Fibroblast of lung (primary cell): ENCODE data around the gene SKIC8. TPM values are rescaled to one million over a fixed set of nuclear protein-coding genes. Genes with fewer than 3 reads are reported as not detected.

Experiments
- DNase-seq, 2 donors: peaks; one replicate each; pipeline versions ENCODE4 v3.0.0 to v3.0.0-alpha.2; 2010; ENCODE audit warnings: low read depth in 2 of 2
- H2AFZ ChIP-seq: 2 replicates; pipeline ENCODE4 v1.5.1; 2012; ENCODE audit warnings: low read length, control low read depth, inconsistent platforms
- H3K27ac ChIP-seq: 2 replicates; pipeline ENCODE4 v1.5.1; 2011; ENCODE audit warnings: low read length, control low read depth; ENCODE audit not compliant: insufficient read depth
- H3K27me3 ChIP-seq: 2 replicates; pipeline ENCODE4 v1.5.1; 2011; ENCODE audit warnings: mild to moderate bottlenecking, low read length; ENCODE audit not compliant: control insufficient read depth, insufficient read depth
- H3K36me3 ChIP-seq: 2 replicates; pipeline ENCODE4 v1.5.1; 2011; ENCODE audit warnings: low read length; ENCODE audit not compliant: control insufficient read depth, insufficient read depth
- H3K4me1 ChIP-seq: 2 replicates; pipeline ENCODE4 v1.5.1; 2011; ENCODE audit warnings: low read length; ENCODE audit not compliant: control insufficient read depth, insufficient read depth; ENCODE audit errors: extremely low read depth
- H3K4me2 ChIP-seq: 2 replicates; pipeline ENCODE4 v1.5.1; 2011; ENCODE audit warnings: low read length, control low read depth; ENCODE audit not compliant: insufficient read depth; ENCODE audit errors: extremely low read depth
- H3K4me3 ChIP-seq, 4 experiments: fragments of 200-600 bp in 1 of 4; sonication (generic) in 1 of 4; replicated peaks in 1 of 4; 2 replicates each; pipeline ENCODE4 v1.5.1; 2011 to 2016; ENCODE audit warnings: low read length in 4 of 4, low read depth in 3 of 4, mild to moderate bottlenecking in 3 of 4, control low read depth in 2 of 4, inconsistent platforms in 1 of 4, mixed read lengths in 1 of 4; ENCODE audit not compliant: insufficient read depth in 1 of 4; ENCODE audit errors: control extremely low read depth in 1 of 4
- H3K79me2 ChIP-seq: 2 replicates; pipeline ENCODE4 v1.5.1; 2012; ENCODE audit warnings: mild to moderate bottlenecking, low read length, inconsistent platforms; ENCODE audit not compliant: control insufficient read depth, insufficient read depth
- H3K9ac ChIP-seq: 2 replicates; pipeline ENCODE4 v1.5.1; 2011; ENCODE audit warnings: mild to moderate bottlenecking, low read length, control low read depth; ENCODE audit not compliant: insufficient read depth
- H3K9me3 ChIP-seq: 2 replicates; pipeline ENCODE4 v1.5.1; 2012; ENCODE audit warnings: low read depth, low read length; ENCODE audit not compliant: control insufficient read depth, insufficient read depth
- H4K20me1 ChIP-seq: 2 replicates; pipeline ENCODE4 v1.5.1; 2011; ENCODE audit warnings: low read length; ENCODE audit not compliant: control insufficient read depth, insufficient read depth; ENCODE audit errors: extremely low read depth
- CTCF ChIP-seq, 2 donors: IDR thresholded peaks in 1 of 2; conservative IDR thresholded peaks in 1 of 2; 1 replicate in 1 of 2; 2 replicates in 1 of 2; pipeline ENCODE4 v1.5.1; 2011 to 2012; ENCODE audit warnings: low read length in 2 of 2, control low read depth in 1 of 2, inconsistent platforms in 1 of 2, low read depth in 1 of 2, mild to moderate bottlenecking in 1 of 2
- EZH2 ChIP-seq: IDR thresholded peaks from 2 replicates; pipeline ENCODE4 v1.5.1; 2012; ENCODE audit warnings: low read length, control low read depth, mild to moderate bottlenecking; ENCODE audit errors: missing control alignments
- polyA plus RNA-seq, 2 donors: library from polyadenylated mRNA; depleted of rRNA in 1 of 2; stranded (reverse) in 1 of 2; unstranded in 1 of 2; fragments of >200 nt; gene quantifications; 2 replicates each; pipeline ENCODE4 v1.2.1, GENCODE V29; 2011 to 2012; ENCODE audit warnings: missing spikeins in 1 of 2
- total RNA-seq: library from RNA; depleted of rRNA; stranded (reverse); fragments of >200 nt; gene quantifications from 2 replicates; pipeline ENCODE4 v1.2.1, GENCODE V29; 2014

SKIC8 gene
- total and polyA plus RNA-seq, 2 donors (not counting 1 experiment from before 2014, with no cell fraction given), result 47.1 to 82.2 TPM

- Histone ChIP-seq H3K27me3 (no peaks in the 10 kb centered on the region), H3K4me1 (peaks cover 12% of the 10 kb centered on the region), H3K9me3 (no peaks in the 10 kb centered on the region), H2AFZ (no peak overlapping the region), H3K79me2 (no peaks in the 10 kb centered on the region), H3K4me2 (no peak overlapping the region), H3K4me3 (no peak overlapping the region), H3K27ac (no peak overlapping the region), H4K20me1 (no peaks in the 10 kb centered on the region), H3K9ac (no peak overlapping the region), H3K36me3 (no peaks in the 10 kb centered on the region)
- TF ChIP-seq EZH2 (no peak), CTCF (conservative IDR thresholded peaks at IDR 0.05 in 1 of 2, IDR thresholded peaks at IDR 0.05 in 1 of 2; ENCODE audit: low read depth in 1 of 2, low read length in 2 of 2) (no peak)
- DNase-seq, result peak; percentile 65 to 81
Measured at GRCh38 chr15:78306176-78306774, 6.9 kb upstream of the SKIC8 start.

- H3K4me3 ChIP-seq, result no peak overlapping the region
- no peak overlapping the region for H2AFZ ChIP-seq
- no peak overlapping the region for H3K27ac ChIP-seq
Measured at GRCh38 chr15:78304216-78305066, 5.0 kb upstream of the SKIC8 start.

More at GRCh38 chr15:78304216-78305066, 5.0 kb upstream of the SKIC8 start:
- Histone ChIP-seq H4K20me1 (no peaks in the 10 kb centered on the region), H3K79me2 (no peaks in the 10 kb centered on the region), H3K4me1 (peaks cover 12% of the 10 kb centered on the region), H3K4me2 (no peak overlapping the region), H3K9me3 (no peaks in the 10 kb centered on the region), H3K27me3 (no peaks in the 10 kb centered on the region), H3K36me3 (no peaks in the 10 kb centered on the region), H3K9ac (no peak overlapping the region)
- TF ChIP-seq CTCF (conservative IDR thresholded peaks at IDR 0.05 in 1 of 2, IDR thresholded peaks at IDR 0.05 in 1 of 2; ENCODE audit: low read depth in 1 of 2, low read length in 2 of 2) (no peak), EZH2 (no peak)
- DNase-seq, result no peak
